ENCODE measurements around the gene OTUD7B. TPM values are rescaled to one million over a fixed set of nuclear protein-coding genes. Genes with fewer than 3 reads are reported as not detected.

The OTUD7B gene
- total RNA-seq, 2 experiments from 2014 or later: 18.5 to 20.1 TPM

DNA sequence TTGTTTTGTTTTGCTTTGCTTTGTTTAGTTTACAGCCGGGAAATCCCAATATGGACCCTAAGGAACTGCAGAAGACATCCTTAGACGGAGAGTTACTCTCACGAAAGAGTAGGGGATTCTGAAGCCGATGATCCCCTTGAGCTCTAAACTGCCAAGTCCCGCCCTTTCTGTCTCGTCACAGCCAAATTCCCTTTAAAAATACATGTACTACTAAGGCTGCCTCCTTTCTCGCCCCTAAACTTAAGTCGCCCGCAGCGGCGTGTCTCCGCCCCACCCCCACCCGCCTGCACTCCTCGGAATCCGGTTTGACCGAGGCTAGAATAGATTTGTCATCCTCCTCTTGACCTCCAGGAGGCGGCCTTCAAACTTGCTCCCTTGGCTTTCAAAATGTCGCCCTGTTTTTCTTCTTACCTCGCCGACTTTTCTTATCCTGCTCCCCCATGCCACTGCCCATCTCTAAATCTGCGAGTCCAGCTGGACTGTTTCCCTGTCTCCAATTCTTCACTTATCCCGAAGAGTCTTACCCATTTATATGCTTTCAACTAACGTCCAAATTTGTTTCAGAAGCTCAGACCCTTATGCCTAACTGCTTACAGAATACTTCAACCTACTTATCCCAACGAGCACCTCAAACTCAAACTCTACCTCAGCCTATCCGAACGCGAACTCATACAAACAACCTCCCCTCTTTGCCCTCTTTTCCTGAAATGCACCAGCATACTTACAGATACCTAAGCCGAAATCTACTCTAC is 122.1 kb downstream of the OTUD7B start:
- peak; percentile 91 for DNase-seq
- Mint-ChIP-seq H3K27me3 (no peaks in the 10 kb centered on the region), H3K4me3 (no peak overlapping the region), H3K4me1 (no peaks in the 10 kb centered on the region), H3K36me3 (ENCODE audit: low read depth) (no peaks in the 10 kb centered on the region), H3K27ac (no peak overlapping the region), H3K9me3 (ENCODE audit: low read depth) (no peaks in the 10 kb centered on the region)
- CTCF ChIA-PET: interaction anchor here (0.7 to 1.5 kb wide), 8 partner anchors 10 to 299 kb away, joined by 3 to 6 read pairs (median 4); no protein-coding TSS in a partner anchor
- ATAC-seq: peak; percentile 17
- POLR2A ChIA-PET: interaction anchor here (0.6 to 4.8 kb wide), 20 partner anchors 11 to 347 kb away, joined by 3 to 33 read pairs (median 6); partner anchors contain the start of genes ANP32E, BOLA1, OTUD7B and PLEKHO1
- intact Hi-C loops (cut with DNase I, micrococcal nuclease): loop anchor here (1.0 kb wide), 7 partner anchors 11 to 346 kb away; partner anchors contain the start of genes BOLA1 (in 2 of the 2), SF3B4 (in 2 of the 2), OTUD7B (in 1 of the 2) and VPS45 (in 1 of the 2)

Other genes starting within 250 kb of the OTUD7B start
- gene FCGR1A, start 228.0 kb downstream of the OTUD7B start, total RNA-seq: not detected
- gene BOLA1, start 111.2 kb downstream of the OTUD7B start, total RNA-seq: 10 to 100 TPM; 24.1 to 30.0 TPM
- 1 to 10 TPM; 7.8 to 8.5 TPM for gene SV2A, start 92.9 kb downstream of the OTUD7B start, total RNA-seq
- 10 to 100 TPM; 68.6 to 71.9 TPM for gene SF3B4, start 82.9 kb downstream of the OTUD7B start, total RNA-seq
- gene MTMR11, start 73.8 kb downstream of the OTUD7B start, total RNA-seq: 1 to 10 TPM; 1.3 TPM
- gene VPS45, start 57.0 kb upstream of the OTUD7B start, total RNA-seq: 10 to 100 TPM; 18.5 to 20.6 TPM
- gene PLEKHO1, start 139.2 kb upstream of the OTUD7B start, total RNA-seq: 10 to 100 TPM; 13.2 TPM
- 100 to 1,000 TPM; 176 to 212 TPM for gene ANP32E, start 225.4 kb upstream of the OTUD7B start, total RNA-seq
- gene CA14, start 247.0 kb upstream of the OTUD7B start, total RNA-seq: not detected

All from activated CD4-positive, alpha-beta T cell treated with anti-CD3 and anti-CD28 coated beads for 36 hours (primary cell).